ENCODE measurements around the gene SDR42E2.
"Not testable (repeated sequence)": the region's sequence is repeated elsewhere in the genome, so short reads cannot be mapped to it uniquely, and the experiment has no call there.

SDR42E2 gene

DNA sequence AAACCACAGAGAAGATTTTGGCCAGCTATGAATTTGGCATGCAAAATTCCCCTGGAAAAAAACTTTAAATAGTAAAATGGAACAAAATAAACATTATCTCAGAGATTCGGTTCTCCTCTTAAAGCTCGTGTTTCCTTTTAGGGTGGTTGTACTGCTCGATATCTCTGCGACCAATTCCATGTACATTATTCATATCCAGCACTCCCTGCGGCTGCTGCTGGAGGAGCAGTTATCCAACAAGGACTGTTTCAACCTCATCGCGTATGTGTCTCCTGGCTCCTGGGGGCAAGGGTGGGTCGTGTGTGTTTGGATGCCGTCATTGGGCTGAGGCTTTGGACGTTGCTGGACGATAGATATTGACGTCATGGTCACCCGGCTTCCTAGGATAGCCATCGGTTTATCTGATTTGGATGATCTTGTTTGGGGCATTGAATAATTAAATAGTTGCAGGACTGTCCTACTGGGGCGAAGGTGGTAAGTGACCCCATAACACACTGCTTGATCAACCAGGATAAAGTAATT is 36.2 kb upstream of the SDR42E2 start:
- FAIRE-seq, result no peak
- DNase-seq (ENCODE audit: insufficient read length, low spot score), result no peak
- no peak for TF ChIP-seq SPI1 (IDR thresholded peaks at IDR 0.05; ENCODE audit: low read depth, low read length)
- TF ChIP-seq TAF1 (IDR thresholded peaks at IDR 0.05; ENCODE audit: low read depth, low read length), result no peak
- no peak for TF ChIP-seq POU2F2 (IDR thresholded peaks at IDR 0.05; ENCODE audit: low read depth, low read length)

DNA sequence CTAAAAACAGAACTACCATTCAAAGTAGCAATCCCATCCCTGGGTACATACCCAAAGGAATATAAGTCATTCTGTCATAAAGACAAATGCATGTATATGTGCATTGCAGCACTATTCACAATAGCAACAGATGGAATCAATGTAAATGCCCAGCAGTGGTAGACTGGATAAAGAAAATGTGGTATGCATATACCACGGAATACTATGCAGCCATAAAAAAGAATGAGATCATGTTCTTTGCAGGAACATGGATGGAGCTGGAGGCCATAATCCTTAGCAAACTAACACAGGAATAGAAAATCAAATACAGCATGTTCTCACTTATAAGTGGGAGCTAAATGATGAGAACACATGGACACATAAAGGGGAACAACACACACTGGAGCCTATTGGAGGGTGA is 33.8 kb upstream of the SDR42E2 start:
- not testable (repeated sequence) for FAIRE-seq; DNase-seq (ENCODE audit: insufficient read length, low spot score)

- DNase-seq (ENCODE audit: insufficient read length, low spot score), result no peak
- no peak for TF ChIP-seq TAF1 (IDR thresholded peaks at IDR 0.05; ENCODE audit: low read depth, low read length)
- no peak for TF ChIP-seq POLR2AphosphoS5 (IDR thresholded peaks at IDR 0.05; ENCODE audit: low read depth, low read length)
- no peak for TF ChIP-seq PAX5 (IDR thresholded peaks at IDR 0.05; ENCODE audit: insufficient read depth, low read length, severe bottlenecking)
- no peak for TF ChIP-seq POLR2A (IDR thresholded peaks at IDR 0.05; ENCODE audit: low read depth, low read length)
- TF ChIP-seq SPI1 (IDR thresholded peaks at IDR 0.05; ENCODE audit: low read depth, low read length), result no peak
- no peak for TF ChIP-seq POU2F2 (IDR thresholded peaks at IDR 0.05; ENCODE audit: low read depth, low read length)
- FAIRE-seq, result no peak
These were observed 31.8 kb upstream of the SDR42E2 start for GRCh38 chr16:22130528-22130927.

DNA sequence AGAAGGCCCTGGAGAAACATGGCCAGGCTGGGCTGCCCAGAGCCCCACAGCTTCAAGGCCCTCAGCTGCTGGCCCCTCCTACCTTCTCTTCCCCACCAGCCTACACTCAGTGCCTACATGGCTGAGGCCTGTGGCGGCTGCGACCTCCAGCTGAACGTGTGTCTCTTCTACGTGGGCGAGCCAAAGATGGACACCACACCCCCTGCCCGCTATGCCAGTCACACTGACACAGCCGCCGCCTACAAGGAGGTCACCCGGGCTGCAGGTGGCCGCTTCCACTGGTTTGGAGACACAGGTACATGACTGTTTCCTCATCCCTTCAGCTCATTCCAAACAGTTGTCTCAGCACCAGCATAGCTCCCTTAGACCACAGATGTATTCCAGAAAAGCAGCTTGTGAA is 29.5 kb upstream of the SDR42E2 start:
- no peak for FAIRE-seq
- DNase-seq (ENCODE audit: insufficient read length, low spot score), result no peak
- TF ChIP-seq PAX5 (IDR thresholded peaks at IDR 0.05; ENCODE audit: insufficient read depth, low read length, severe bottlenecking) (no peak), POU2F2 (IDR thresholded peaks at IDR 0.05; ENCODE audit: low read depth, low read length) (no peak), SPI1 (IDR thresholded peaks at IDR 0.05; ENCODE audit: low read depth, low read length) (no peak), POLR2AphosphoS5 (IDR thresholded peaks at IDR 0.05; ENCODE audit: low read depth, low read length) (no peak), POLR2A (IDR thresholded peaks at IDR 0.05; ENCODE audit: low read depth, low read length) (no peak), TAF1 (IDR thresholded peaks at IDR 0.05; ENCODE audit: low read depth, low read length) (no peak)

DNA sequence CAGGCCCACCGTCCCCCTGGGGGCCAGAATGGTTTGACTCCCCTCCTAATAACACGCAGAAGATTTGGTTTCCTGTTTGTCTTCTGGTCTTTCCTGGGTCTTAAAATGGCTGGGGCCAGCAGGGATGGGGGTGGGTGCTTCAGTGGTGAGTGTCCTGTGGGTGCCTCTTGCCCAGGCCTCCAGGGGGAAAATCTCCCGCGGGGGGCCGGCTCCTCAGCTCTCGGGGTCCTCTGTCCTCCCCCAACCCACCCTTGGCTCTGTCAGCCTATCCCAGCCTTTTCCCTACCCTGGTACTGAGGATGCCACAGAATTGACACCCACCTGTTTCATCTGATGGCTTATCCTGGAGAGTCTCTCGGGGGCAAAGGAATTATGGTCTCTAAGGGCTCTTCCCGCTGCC is 23.8 kb upstream of the SDR42E2 start:
- TF ChIP-seq POLR2AphosphoS5 (IDR thresholded peaks at IDR 0.05; ENCODE audit: low read depth, low read length) (no peak), POLR2A (IDR thresholded peaks at IDR 0.05; ENCODE audit: low read depth, low read length) (no peak), POU2F2 (IDR thresholded peaks at IDR 0.05; ENCODE audit: low read depth, low read length) (no peak), SPI1 (IDR thresholded peaks at IDR 0.05; ENCODE audit: low read depth, low read length) (no peak), PAX5 (IDR thresholded peaks at IDR 0.05; ENCODE audit: insufficient read depth, low read length, severe bottlenecking) (no peak), TAF1 (IDR thresholded peaks at IDR 0.05; ENCODE audit: low read depth, low read length) (no peak)
- no peak for FAIRE-seq

GRCh38 chr16:22139008-22139407 is 23.3 kb upstream of the SDR42E2 start:
- FAIRE-seq (no peak), DNase-seq (ENCODE audit: insufficient read length, low spot score) (no peak)
- no peak for TF ChIP-seq POU2F2 (IDR thresholded peaks at IDR 0.05; ENCODE audit: low read depth, low read length)
- no peak for TF ChIP-seq POLR2A (IDR thresholded peaks at IDR 0.05; ENCODE audit: low read depth, low read length)
- no peak for TF ChIP-seq POLR2AphosphoS5 (IDR thresholded peaks at IDR 0.05; ENCODE audit: low read depth, low read length)
- no peak for TF ChIP-seq PAX5 (IDR thresholded peaks at IDR 0.05; ENCODE audit: insufficient read depth, low read length, severe bottlenecking)

More for the DNA sequence above, 23.8 kb upstream of the SDR42E2 start:
- no peak for DNase-seq (ENCODE audit: insufficient read length, low spot score)

DNA sequence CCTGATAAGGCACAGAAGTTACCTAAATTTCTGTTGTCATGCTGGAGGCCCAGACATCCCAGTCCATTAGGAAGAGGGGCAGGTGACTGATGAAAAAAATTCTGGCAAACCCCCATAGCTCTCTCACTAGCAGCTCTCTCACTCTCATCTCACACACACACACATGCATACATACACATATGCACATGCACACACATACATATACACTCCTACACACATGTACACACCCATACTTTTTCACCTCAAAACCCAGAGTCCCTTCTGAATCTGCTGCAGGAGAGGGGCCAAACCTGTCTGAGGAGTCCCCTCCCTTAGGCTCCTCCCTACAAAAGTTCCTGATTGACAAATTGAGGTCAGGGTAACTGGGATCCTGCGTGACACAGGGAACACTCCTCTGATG is 22.6 kb upstream of the SDR42E2 start:
- DNase-seq (ENCODE audit: insufficient read length, low spot score) (no peak), FAIRE-seq (no peak)
- TF ChIP-seq TAF1 (IDR thresholded peaks at IDR 0.05; ENCODE audit: low read depth, low read length), result no peak
- TF ChIP-seq POLR2AphosphoS5 (IDR thresholded peaks at IDR 0.05; ENCODE audit: low read depth, low read length), result no peak
- TF ChIP-seq PAX5 (IDR thresholded peaks at IDR 0.05; ENCODE audit: insufficient read depth, low read length, severe bottlenecking), result no peak
- TF ChIP-seq POU2F2 (IDR thresholded peaks at IDR 0.05; ENCODE audit: low read depth, low read length), result no peak
- no peak for TF ChIP-seq SPI1 (IDR thresholded peaks at IDR 0.05; ENCODE audit: low read depth, low read length)
- TF ChIP-seq POLR2A (IDR thresholded peaks at IDR 0.05; ENCODE audit: low read depth, low read length), result no peak

DNA sequence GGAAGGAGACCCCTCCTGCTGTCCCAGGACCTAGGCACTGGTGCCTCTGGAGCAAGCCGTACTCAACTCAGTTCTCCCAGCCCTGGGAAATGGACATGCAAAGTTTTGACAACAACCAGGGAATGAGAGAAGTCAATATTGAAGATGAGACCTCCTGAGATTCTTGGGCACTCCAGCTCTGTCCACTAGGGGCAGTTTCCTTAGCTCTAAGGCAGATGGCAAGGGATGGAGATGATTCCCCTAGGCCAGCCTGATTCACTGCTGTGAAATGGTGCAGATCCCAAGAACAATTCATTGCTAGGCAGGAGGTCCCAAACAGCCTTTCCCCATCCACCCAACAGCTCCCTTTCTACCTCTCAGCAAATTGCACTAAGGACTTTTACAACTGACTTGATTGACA is 20.5 kb upstream of the SDR42E2 start:
- no peak for DNase-seq (ENCODE audit: insufficient read length, low spot score)
- no peak for FAIRE-seq
- TF ChIP-seq POLR2AphosphoS5 (IDR thresholded peaks at IDR 0.05; ENCODE audit: low read depth, low read length), result no peak
- TF ChIP-seq POU2F2 (IDR thresholded peaks at IDR 0.05; ENCODE audit: low read depth, low read length), result no peak
- no peak for TF ChIP-seq TAF1 (IDR thresholded peaks at IDR 0.05; ENCODE audit: low read depth, low read length)
- TF ChIP-seq POLR2A (IDR thresholded peaks at IDR 0.05; ENCODE audit: low read depth, low read length), result no peak
- no peak for TF ChIP-seq SPI1 (IDR thresholded peaks at IDR 0.05; ENCODE audit: low read depth, low read length)
- no peak for TF ChIP-seq PAX5 (IDR thresholded peaks at IDR 0.05; ENCODE audit: insufficient read depth, low read length, severe bottlenecking)

- DNase-seq (ENCODE audit: insufficient read length, low spot score) (no peak), FAIRE-seq (no peak)
- TF ChIP-seq POLR2AphosphoS5 (IDR thresholded peaks at IDR 0.05; ENCODE audit: low read depth, low read length), result no peak
- TF ChIP-seq PAX5 (IDR thresholded peaks at IDR 0.05; ENCODE audit: insufficient read depth, low read length, severe bottlenecking), result no peak
- TF ChIP-seq TAF1 (IDR thresholded peaks at IDR 0.05; ENCODE audit: low read depth, low read length), result no peak
- TF ChIP-seq POLR2A (IDR thresholded peaks at IDR 0.05; ENCODE audit: low read depth, low read length), result no peak
- TF ChIP-seq SPI1 (IDR thresholded peaks at IDR 0.05; ENCODE audit: low read depth, low read length), result no peak
- TF ChIP-seq POU2F2 (IDR thresholded peaks at IDR 0.05; ENCODE audit: low read depth, low read length), result no peak
These were observed 17.8 kb upstream of the SDR42E2 start for GRCh38 chr16:22144520-22144919.

DNA sequence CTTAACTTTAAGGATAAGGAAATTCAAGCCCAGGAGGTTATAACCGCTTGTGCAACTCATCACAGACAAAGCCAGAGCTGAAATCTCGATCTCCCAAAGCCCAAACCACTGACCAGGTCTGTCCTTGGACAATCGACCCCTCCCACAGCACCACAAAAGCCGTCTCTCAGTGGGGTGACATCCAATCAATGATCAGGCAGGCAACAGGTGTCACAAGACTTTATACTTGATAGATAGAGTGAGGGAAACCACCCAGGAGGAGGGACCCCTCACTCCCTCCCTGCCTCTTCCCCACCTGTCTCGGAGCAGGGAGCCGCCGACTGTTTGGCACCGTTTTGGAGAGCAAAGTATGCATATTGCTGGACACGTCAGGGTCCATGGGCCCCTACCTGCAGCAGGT is 14.5 kb upstream of the SDR42E2 start:
- no peak for DNase-seq (ENCODE audit: insufficient read length, low spot score)
- no peak for FAIRE-seq
- no peak for TF ChIP-seq POLR2A (IDR thresholded peaks at IDR 0.05; ENCODE audit: low read depth, low read length)
- TF ChIP-seq POLR2AphosphoS5 (IDR thresholded peaks at IDR 0.05; ENCODE audit: low read depth, low read length), result no peak
- no peak for TF ChIP-seq TAF1 (IDR thresholded peaks at IDR 0.05; ENCODE audit: low read depth, low read length)
- no peak for TF ChIP-seq POU2F2 (IDR thresholded peaks at IDR 0.05; ENCODE audit: low read depth, low read length)
- no peak for TF ChIP-seq SPI1 (IDR thresholded peaks at IDR 0.05; ENCODE audit: low read depth, low read length)
- no peak for TF ChIP-seq PAX5 (IDR thresholded peaks at IDR 0.05; ENCODE audit: insufficient read depth, low read length, severe bottlenecking)
